NOMO-1 (cell line): ENCODE data around the gene PCDHB2.
A peak's percentile ranks its signal among the peaks of the same experiment; 100 is the strongest.
"Not testable (repeated sequence)": the region's sequence is repeated elsewhere in the genome, so short reads cannot be mapped to it uniquely, and the experiment has no call there.

Source experiments
- DNase-seq, 2 experiments: peaks; one replicate each; lab custom pipeline; 2025; ENCODE audit not compliant: unreplicated experiment in 2 of 2; lab: John Stamatoyannopoulos, UW

The PCDHB2 gene

DNA sequence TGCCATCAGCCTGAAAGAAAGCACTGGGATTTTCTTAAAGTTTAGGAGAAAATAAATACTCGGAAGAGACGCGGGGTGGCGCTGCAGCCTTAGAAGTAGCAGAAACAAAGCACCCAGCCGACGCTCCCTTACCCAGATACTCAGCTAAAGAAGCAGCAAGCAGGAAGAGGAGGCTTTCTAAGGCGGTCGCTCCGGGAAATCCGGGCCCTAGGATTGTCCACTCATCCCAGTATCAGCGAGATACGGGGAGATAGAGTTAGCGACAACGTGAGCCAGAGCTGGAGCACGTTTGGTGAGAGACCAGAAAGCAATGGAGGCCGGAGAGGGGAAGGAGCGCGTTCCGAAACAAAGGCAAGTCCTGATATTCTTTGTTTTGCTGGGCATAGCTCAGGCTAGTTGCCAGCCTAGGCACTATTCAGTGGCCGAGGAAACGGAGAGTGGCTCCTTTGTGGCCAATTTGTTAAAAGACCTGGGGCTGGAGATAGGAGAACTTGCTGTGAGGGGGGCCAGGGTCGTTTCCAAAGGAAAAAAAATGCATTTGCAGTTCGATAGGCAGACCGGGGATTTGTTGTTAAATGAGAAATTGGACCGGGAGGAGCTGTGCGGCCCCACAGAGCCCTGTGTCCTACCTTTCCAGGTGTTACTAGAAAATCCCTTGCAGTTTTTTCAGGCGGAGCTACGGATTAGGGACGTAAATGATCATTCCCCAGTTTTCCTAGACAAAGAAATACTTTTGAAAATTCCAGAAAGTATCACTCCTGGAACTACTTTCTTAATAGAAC, at the start of gene PCDHB2:
TSS of gene PCDHB2 (plus strand) at position 135 of the 782 bp plus-strand sequence. CDS start at position 311, 176 bp downstream.
- no peak for DNase-seq

DNA sequence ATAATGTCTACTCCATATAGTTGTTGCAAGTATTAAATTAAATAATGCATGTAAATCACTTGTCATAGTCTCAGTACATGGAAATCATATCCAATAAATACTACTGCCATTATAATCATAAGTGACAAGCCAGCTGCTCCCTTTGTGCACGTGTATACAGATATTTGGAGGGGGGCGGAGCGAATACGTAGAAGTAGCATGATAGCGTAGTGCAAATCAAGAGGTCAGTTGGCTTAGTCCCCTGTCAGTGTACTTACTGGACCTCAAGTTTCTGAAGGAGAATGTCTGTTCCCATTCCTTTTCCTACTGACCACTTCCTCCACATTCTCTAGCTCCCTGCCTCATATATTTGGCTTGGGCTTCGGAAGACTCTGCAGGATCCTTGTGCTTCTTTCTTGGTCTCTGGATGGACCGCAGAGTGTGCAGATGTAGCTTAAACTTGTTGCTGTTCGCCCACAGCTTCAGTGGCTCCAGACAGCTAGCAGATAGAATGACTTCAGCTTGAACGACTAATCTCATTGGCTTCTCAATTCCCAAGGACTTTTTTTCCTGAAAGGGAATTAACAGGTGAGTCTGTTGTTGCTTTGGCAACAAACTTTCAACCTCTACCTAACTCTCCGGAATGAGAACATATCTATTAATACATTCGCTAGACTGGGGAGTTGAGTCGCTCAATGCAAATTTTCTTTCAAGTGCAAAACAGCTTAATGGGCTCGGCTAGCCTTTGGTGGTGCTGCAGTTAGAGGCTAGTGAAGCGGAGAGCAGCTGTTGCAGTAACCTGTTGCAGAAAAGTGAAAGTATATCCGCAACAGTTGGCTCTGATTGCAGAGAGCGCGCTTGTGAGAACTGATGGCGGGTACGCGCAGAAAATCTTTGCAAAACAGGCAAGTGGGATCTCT, 43.5 kb upstream of the PCDHB2 start, which contains the start of gene PCDHB1:
TSS of gene PCDHB1 (plus strand) at position 753 of the 899 bp plus-strand sequence. CDS start at position 850, 97 bp downstream.
- DNase-seq, result no peak

DNA sequence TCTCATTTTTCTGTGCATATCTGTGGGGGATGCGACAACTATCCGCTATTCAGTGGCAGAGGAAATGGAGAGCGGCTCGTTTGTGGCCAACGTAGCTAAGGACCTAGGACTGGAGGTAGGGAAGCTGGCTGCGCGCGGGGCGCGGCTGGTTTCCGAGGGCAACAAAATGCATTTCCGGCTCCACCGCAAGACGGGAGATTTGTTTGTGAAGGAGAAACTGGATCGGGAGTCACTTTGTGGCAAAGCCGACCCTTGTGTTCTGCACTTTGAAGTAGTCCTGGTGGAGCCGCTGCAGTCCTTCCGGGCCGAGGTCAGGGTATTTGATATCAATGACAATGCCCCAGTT, 42.9 kb upstream of the PCDHB2 start:
- DNase-seq, result no peak

DNA sequence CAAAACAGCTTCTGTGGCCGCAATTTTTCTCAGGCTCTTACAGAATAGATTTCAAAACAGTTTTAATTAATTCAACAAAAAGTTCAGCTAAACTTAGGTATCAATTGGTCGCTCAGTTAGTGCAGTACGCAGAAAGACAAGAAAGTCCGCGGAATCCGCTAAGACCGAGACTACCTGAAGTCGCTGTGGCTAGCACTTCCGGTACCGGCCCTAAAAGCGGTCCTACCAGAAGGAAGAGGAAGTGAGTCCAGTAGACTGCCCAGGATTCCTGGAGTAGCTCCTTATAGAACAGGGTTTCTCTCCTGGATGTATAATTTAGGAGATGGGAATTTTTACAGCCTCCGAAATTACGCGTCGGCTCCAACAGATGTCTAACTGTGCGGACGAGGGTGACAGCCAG, 16.6 kb upstream of the PCDHB2 start:
- no peak for DNase-seq

DNA sequence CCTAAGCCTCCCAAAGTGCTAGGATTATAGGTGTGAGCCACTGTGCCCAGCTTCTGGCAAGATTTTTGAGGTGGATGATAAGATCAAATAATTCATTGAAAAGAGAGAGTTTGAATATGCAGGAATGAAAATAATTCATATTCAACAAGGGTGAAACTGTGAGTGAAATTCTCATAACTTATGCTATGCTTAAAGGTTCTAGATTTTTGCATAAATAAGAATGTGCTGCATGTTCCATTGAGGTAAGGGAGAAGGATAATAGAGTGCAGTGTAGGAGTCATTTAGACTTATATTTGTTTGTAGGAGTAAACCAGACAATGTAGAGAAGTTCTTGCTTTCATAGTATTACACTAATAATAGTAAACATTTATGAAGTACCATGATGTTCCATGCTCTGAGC, 12.2 kb upstream of the PCDHB2 start:
- DNase-seq, result no peak

DNA sequence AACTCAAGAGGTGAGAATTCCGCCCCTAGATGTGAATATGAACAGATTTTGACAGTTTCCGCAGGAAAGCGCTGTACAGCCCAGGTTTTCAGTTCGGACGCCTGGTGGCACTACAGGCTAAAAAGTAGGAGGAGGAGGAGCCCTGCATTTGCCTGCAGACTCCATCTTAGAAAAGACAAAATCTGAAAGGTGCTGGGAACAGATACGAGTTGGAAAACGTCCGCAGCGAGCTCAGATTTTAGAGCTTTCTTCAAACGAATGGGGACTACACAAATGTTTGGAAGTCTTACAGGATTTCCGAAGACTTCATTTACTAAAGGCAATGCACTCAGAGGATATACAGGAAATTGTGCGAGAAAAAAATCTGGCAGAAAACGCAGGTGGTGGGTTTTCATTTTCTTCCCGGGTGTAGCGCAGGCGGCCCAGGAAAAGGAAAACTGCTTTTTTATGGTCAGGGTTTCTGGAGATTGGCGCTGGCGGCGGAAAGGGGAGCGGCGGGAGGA, 9.9 kb upstream of the PCDHB2 start:
- peak; percentile 21 to 51 for DNase-seq

DNA sequence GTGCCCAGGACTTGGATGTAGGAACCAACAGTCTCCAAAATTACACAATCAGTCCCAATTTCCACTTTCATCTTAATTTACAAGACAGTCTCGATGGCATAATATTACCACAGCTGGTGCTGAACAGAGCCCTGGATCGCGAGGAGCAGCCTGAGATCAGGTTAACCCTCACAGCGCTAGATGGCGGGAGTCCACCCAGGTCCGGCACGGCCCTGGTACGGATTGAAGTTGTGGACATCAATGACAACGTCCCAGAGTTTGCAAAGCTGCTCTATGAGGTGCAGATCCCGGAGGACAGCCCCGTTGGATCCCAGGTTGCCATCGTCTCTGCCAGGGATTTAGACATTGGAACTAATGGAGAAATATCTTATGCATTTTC, 837 bp downstream of the PCDHB2 start:
- DNase-seq, result no peak

DNA sequence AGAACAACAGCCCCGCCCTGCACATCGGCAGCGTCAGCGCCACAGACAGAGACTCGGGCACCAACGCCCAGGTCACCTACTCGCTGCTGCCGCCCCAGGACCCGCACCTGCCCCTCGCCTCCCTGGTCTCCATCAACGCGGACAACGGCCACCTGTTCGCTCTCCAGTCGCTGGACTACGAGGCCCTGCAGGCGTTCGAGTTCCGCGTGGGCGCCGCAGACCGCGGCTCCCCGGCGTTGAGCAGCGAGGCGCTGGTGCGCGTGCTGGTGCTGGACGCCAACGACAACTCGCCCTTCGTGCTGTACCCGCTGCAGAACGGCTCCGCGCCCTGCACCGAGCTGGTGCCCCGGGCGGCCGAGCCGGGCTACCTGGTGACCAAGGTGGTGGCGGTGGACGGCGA, 1.8 kb downstream of the PCDHB2 start:
- DNase-seq, result not testable (repeated sequence)

DNA sequence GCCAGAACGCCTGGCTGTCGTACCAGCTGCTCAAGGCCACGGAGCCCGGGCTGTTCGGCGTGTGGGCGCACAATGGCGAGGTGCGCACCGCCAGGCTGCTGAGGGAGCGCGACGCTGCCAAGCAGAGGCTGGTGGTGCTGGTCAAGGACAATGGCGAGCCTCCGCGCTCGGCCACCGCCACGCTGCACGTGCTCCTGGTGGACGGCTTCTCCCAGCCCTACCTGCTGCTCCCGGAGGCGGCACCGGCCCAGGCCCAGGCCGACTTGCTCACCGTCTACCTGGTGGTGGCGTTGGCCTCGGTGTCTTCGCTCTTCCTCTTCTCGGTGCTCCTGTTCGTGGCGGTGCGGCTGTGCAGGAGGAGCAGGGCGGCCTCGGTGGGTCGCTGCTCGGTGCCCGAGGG, 2.2 kb downstream of the PCDHB2 start:
- DNase-seq, result not testable (repeated sequence)

DNA sequence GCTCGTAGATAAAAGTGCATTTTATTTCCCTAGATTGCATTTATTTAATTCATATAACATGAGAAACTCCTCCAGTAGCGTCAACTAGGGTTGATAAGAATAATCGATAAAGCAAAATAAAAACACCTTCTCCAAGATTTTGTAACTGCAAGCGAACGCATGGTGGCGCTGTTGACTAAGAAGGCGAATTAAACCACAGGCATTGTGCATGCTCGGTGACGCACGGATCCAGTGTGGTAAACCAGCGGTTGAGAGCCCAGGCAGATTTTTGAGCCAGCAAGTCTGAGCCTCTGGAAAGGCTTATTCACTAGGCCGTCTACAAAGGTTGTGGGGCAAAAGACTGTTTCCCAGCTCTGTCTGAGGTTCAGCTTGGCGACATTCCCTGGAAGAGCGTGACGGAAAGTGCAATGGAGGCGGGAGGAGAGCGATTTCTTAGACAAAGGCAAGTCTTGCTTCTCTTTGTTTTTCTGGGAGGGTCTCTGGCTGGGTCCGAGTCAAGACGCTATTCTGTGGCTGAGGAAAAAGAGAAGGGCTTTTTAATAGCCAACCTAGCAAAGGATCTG, 5.9 kb downstream of the PCDHB2 start, which contains the start of gene PCDHB3:
TSS of gene PCDHB3 (plus strand) at position 231 of the 563 bp plus-strand sequence. CDS start at position 408, 177 bp downstream.
- DNase-seq, result no peak

DNA sequence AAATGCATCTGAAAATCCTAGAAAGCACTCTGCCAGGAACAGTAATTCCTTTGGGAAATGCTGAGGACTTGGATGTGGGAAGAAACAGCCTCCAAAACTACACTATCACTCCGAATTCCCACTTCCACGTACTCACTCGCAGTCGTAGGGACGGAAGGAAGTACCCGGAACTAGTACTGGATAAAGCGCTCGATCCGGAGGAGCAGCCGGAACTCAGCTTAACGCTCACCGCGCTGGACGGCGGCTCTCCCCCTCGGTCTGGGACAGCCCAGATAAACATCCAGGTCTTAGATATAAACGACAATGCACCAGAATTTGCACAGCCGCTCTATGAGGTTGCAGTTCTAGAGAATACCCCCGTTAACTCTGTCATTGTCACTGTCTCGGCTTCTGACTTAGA, 6.6 kb downstream of the PCDHB2 start:
- DNase-seq, result no peak

DNA sequence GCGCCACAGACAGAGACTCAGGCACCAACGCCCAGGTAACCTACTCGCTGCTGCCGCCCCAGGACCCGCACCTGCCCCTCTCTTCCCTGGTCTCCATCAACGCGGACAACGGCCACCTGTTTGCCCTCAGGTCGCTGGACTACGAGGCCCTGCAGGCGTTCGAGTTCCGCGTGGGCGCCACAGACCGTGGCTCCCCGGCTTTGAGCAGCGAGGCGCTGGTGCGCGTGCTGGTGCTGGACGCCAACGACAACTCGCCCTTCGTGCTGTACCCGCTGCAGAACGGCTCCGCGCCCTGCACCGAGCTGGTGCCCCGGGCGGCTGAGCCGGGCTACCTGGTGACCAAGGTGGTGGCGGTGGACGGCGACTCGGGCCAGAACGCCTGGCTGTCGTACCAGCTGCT, 7.7 kb downstream of the PCDHB2 start:
- not testable (repeated sequence) for DNase-seq

DNA sequence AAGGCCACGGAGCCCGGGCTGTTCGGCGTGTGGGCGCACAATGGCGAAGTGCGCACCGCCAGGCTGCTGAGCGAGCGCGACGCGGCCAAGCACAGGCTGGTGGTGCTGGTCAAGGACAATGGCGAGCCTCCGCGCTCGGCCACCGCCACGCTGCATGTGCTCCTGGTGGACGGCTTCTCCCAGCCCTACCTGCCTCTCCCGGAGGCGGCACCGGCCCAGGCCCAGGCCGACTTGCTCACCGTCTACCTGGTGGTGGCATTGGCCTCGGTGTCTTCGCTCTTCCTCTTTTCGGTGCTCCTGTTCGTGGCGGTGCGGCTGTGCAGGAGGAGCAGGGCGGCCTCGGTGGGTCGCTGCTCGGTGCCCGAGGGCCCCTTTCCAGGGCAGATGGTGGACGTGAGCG, 8.1 kb downstream of the PCDHB2 start:
- not testable (repeated sequence) for DNase-seq

DNA sequence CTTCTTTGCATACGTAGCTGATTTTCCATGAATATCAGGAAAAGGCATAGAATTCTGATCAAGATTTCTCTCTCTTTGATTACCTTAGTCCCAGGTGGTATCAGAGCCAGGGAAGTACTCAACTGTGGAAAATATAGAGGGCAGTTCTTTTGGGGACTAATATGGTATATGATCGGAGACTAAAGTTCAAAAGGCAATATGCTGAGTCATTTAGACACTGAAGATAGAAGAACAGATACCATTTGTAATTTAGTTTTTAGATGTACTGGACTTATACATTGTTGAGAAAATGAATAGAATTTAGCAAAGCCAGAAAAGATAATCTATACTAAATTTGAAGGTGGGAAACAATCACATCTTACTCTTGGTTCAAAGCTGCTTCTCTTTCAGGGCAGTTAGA, 10.9 kb downstream of the PCDHB2 start:
- no peak for DNase-seq

DNA sequence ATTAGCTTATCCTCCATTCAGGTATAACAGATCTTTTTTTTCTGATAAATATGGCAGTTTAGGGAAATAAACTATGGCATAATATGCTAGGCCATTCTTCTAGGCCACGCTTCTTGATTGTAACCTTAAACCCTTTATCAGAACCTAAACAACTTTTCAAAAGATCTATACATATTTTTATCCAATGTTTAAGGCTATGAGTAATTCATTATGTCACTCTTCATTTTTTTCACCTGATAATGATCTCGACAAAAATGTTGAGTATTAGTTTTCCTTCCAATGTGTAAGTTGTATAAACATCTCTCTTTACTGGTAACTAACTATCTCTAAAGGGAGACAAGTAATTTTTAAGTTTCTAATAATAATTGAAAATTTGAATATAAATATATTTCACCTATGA, 24.8 kb downstream of the PCDHB2 start:
- no peak for DNase-seq

DNA sequence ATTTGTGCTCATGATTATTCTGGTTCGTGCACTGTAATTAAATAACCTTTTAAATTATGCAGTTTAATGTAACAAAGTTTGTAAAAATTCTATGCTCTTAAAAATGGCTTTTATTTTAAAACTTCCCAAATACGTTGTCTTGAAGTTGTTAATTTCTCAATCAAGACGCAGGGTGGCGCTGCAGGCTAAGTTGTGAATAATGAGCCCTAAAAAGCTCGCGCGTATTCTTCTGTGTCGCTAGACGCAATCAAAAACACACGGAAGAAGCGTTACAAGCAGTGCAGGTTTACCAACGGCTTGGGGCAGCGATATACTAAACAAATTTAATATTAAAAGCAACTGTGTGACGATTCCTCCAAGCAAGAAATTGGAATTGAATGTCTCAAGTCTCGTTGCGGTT, 27.1 kb downstream of the PCDHB2 start, which contains the start of gene PCDHB4:
TSS of gene PCDHB4 (plus strand) at position 256 of the 400 bp plus-strand sequence. CDS start 181 bp downstream, outside the sequence.
- DNase-seq, result no peak

DNA sequence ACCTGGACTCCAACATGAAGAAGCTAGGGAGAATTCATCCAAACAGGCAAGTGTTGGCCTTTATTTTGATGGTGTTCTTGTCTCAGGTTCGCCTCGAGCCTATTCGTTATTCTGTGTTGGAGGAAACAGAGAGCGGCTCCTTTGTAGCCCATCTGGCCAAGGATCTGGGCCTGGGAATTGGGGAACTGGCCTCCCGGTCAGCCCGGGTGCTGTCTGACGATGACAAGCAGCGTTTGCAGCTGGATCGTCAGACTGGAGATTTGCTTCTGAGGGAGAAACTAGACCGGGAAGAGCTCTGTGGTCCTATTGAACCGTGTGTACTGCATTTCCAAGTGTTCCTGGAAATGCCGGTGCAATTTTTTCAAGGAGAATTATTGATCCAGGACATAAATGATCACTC, 27.6 kb downstream of the PCDHB2 start:
- DNase-seq, result no peak

DNA sequence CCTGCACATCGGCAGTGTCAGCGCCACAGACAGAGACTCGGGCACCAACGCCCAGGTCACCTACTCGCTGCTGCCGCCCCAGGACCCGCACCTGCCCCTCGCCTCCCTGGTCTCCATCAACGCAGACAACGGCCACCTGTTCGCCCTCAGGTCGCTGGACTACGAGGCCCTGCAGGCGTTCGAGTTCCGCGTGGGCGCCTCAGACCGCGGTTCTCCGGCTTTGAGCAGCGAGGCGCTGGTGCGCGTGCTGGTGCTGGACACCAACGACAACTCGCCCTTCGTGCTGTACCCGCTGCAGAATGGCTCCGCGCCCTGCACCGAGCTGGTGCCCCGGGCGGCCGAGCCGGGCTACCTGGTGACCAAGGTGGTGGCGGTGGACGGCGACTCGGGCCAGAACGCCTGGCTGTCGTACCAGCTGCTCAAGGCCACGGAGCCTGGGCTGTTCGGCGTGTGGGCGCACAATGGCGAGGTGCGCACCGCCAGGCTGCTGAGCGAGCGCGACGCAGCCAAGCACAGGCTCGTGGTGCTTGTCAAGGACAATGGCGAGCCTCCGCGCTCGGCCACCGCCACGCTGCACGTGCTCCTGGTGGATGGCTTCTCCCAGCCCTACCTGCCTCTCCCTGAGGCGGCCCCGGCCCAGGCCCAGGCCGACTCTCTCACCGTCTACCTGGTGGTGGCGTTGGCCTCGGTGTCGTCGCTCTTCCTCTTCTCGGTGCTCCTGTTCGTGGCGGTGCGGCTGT, 29.2 kb downstream of the PCDHB2 start:
- DNase-seq, result not testable (repeated sequence)

DNA sequence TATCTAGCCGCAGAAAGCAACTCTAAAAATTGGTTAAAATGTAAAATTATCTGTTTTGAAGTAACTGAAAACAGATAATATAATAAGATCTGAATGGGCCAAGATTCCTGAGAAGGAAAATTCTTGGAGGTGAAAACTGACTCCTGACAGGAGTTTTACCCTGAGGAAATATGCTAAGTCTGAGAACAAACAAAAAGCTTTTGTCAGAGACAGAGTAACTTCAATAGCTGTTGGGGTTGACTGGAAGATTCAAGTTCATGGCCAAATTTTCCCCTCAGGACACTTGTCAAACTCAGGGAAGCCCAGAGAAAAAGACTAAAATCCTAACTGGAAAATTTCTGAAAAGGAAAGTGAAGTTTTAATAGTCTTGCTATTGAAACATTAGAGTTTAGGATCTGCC, 32.9 kb downstream of the PCDHB2 start:
- DNase-seq, result no peak

DNA sequence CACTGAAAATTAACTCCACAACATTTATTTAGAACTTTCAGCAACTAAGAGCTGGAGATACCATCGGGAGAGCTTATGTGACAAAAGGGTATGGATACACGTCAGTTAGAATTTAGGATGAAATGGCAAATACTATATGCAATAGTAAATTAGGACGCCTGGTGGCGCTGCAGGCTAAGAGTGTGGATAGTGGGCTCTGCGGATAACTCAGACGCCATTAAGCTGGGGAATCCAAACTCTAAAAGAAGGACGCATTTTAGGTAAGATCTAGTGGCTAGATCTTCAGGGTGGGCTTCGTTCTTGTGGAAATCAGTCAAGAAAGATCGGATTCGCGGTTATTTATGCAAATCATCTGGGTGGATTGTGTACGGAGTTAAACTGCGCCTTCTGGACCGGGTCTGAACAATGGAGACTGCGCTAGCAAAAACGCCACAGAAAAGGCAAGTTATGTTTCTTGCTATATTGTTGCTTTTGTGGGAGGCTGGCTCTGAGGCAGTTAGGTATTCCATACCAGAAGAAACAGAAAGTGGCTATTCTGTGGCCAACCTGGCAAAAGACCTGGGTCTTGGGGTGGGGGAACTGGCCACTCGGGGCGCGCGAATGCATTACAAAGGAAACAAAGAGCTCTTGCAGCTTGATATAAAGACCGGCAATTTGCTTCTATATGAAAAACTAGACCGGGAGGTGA, 40.8 kb downstream of the PCDHB2 start, which contains the start of gene PCDHB5:
TSS of gene PCDHB5 (plus strand) at position 177 of the 688 bp plus-strand sequence. CDS start at position 406, 229 bp downstream.
- no peak for DNase-seq
